ENCODE measurements around the gene HEG1. TPM values are rescaled to one million over a fixed set of nuclear protein-coding genes. Genes with fewer than 3 reads are reported as not detected.

The HEG1 gene
- total and polyA plus RNA-seq, 2 donors (not counting 3 experiments of a cell fraction or from before 2014, with no cell fraction given), result 50.1 to 106 TPM

DNA sequence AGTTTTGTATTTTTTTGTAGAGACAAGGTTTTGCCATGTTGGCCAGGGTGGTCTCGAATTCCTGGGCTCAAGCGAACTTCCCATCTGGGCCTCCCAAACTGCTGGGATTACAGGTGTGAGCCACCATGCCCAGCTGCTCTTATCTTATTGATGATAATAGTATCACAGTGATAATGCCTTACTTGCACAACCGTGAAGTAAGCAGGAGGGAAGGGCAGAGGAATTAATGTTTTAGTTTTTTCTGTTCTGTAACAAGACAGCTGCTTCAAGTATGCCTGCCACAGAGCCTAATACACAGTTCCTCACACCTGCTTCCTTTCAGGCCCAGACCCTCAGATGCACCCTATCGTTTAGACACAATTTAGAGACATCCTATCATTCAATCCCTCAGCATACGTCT is 95.1 kb downstream of the HEG1 start:
- no peaks in the 10 kb centered on the region for H3K79me2 ChIP-seq (ENCODE audit: control insufficient read depth, insufficient read depth, low read length)
- no peaks in the 10 kb centered on the region for H3K9me1 ChIP-seq (replicated peaks; ENCODE audit: control insufficient read depth, extremely low read depth, insufficient read depth, low read length)
- no peak overlapping the region for H2AFZ ChIP-seq (ENCODE audit: low read depth, low read length)
- no peaks in the 10 kb centered on the region for H4K20me1 ChIP-seq (replicated peaks; ENCODE audit: control insufficient read depth, extremely low read depth, insufficient read depth, low read length)
- no peak overlapping the region for H3K4me3 ChIP-seq (replicated peaks in 1 of 3; ENCODE audit: insufficient read depth in 1 of 3, low read depth in 1 of 3, low read length in 3 of 3)
- no peaks in the 10 kb centered on the region for H3K9me3 ChIP-seq (replicated peaks; ENCODE audit: control insufficient read depth, insufficient read depth, low read length)
- BruUV-seq (replicated peaks), result no TSS peak
- H3K9ac ChIP-seq (replicated peaks; ENCODE audit: extremely low read depth, insufficient read depth, low read length), result no peak overlapping the region
- no peaks in the 10 kb centered on the region for H3K36me3 ChIP-seq (ENCODE audit: control insufficient read depth in 2 of 2, extremely low read depth in 1 of 2, insufficient read depth in 2 of 2, low read length in 2 of 2)
- POLR2A ChIA-PET, result no interaction called here
- DNase-seq (ENCODE audit: low read depth, low spot score) (no peak), FAIRE-seq (no peak)
- H3K4me2 ChIP-seq (ENCODE audit: insufficient read depth, low read length), result no peak overlapping the region
- TF ChIP-seq CTCF (IDR thresholded peaks at IDR 0.05; ENCODE audit: extremely low read depth in 1 of 2, insufficient read depth in 1 of 2, low read depth in 1 of 2, low read length in 2 of 2) (no peak), GATA2 (IDR thresholded peaks at IDR 0.05; ENCODE audit: insufficient read depth, insufficient read length, low read depth, low read length) (no peak), JUN (IDR thresholded peaks at IDR 0.05; ENCODE audit: borderline replicate concordance, insufficient read depth, insufficient read length, low read depth) (no peak), FOS (IDR thresholded peaks at IDR 0.05; ENCODE audit: borderline replicate concordance, insufficient read depth, low read length) (no peak), EZH2 (IDR thresholded peaks at IDR 0.05; ENCODE audit: borderline replicate concordance, low read depth, low read length, severe bottlenecking) (no peak), MYC (IDR thresholded peaks at IDR 0.05; ENCODE audit: low read depth, low read length) (no peak), POLR2A (IDR thresholded peaks at IDR 0.05; ENCODE audit: low read depth, low read length) (no peak), POLR2AphosphoS5 (IDR thresholded peaks at IDR 0.05; ENCODE audit: insufficient read depth, low read depth, low read length) (no peak), MAX (IDR thresholded peaks at IDR 0.05; ENCODE audit: insufficient read depth, insufficient read length) (no peak)
- peaks cover 0 to 2% of the 10 kb centered on the region in 2 experiments for H3K27me3 ChIP-seq (ENCODE audit: control insufficient read depth in 2 of 2, insufficient read depth in 2 of 2, low read length in 2 of 2)
- no peaks in the 10 kb centered on the region for H3K4me1 ChIP-seq (ENCODE audit: control insufficient read depth, extremely low read depth, insufficient read depth, low read length)
- H3K27ac ChIP-seq (ENCODE audit: insufficient read depth, low read depth, low read length), result no peak overlapping the region
- intact Hi-C loops (cut with micrococcal nuclease) (no loop called here), dilution Hi-C loops (cut with MboI; ENCODE audit: extremely low pct_ligation_motif_present, low sequenced_read_pairs) (no loop called here)
- CTCF ChIA-PET, result interaction anchor here (1.0 kb wide), 1 partner anchor 13 kb away, joined by 3 read pairs; no protein-coding TSS in a partner anchor
